Panc1 (cell line): ENCODE results near the gene HPCAL1. TPM values are rescaled to one million over a fixed set of nuclear protein-coding genes. Genes with fewer than 3 reads are reported as not detected.
A peak's percentile ranks its signal among the peaks of the same experiment; 100 is the strongest.

Experiments used
- ATAC-seq: fragments of 200-7000 bp; cut with Tn5 transposase; 2 replicates; pipeline ENCODE4 v1.9.1; 2020; ENCODE audit warnings: mild to moderate bottlenecking, moderate library complexity
- BruUV-seq: library from RNA; stranded (reverse); fragments of 400-500 nt; replicated peaks from 2 replicates; lab custom pipeline; 2021; lab: Mats Ljungman, UMichigan
- CTCF ChIA-PET: fragments of 300-600 bp; sonication (Branson Sonifier 250); formaldehyde crosslinking; loops from one replicate; lab custom pipeline; 2022; ENCODE audit warnings: antibody characterized with exemption; lab: Charles Lee
- POLR2A ChIA-PET: fragments of 300-600 bp; sonication (Branson Sonifier 250); formaldehyde crosslinking; loops from one replicate; lab custom pipeline; 2022; ENCODE audit warnings: antibody characterized with exemption; lab: Charles Lee
- DNase-seq: peaks from one replicate; pipeline ENCODE4 v3.0.0-alpha.2; 2010; ENCODE audit warnings: low read depth, low spot score
- H3K27ac ChIP-seq: 2 replicates; pipeline ENCODE4 v1.5.1; 2011; ENCODE audit warnings: mild to moderate bottlenecking, low read length, inconsistent platforms
- H3K27me3 ChIP-seq: fragments of 200-500 bp; sonication (Bioruptor generic); 2 replicates; pipeline ENCODE4 v1.6.0; 2014; ENCODE audit warnings: low read length, inconsistent platforms; ENCODE audit not compliant: control insufficient read depth, insufficient read depth
- H3K36me3 ChIP-seq: fragments of 200-500 bp; sonication (Bioruptor generic); 2 replicates; pipeline ENCODE4 v1.5.1; 2014; ENCODE audit warnings: inconsistent platforms, mild to moderate bottlenecking, low read length, moderate library complexity; ENCODE audit not compliant: control insufficient read depth, insufficient read depth
- H3K4me1 ChIP-seq: 2 replicates; pipeline ENCODE4 v1.5.1; 2011; ENCODE audit warnings: inconsistent platforms, mild to moderate bottlenecking, low read length, moderate library complexity; ENCODE audit not compliant: control insufficient read depth, insufficient read depth
- H3K4me3 ChIP-seq, 2 experiments: 2 replicates each; pipeline ENCODE4 v1.5.1; 2011 to 2012; ENCODE audit warnings: low read depth in 2 of 2, low read length in 2 of 2, mild to moderate bottlenecking in 2 of 2, inconsistent platforms in 1 of 2, moderate library complexity in 1 of 2
- H3K9me3 ChIP-seq: fragments of 200-500 bp; sonication (Bioruptor generic); 2 replicates; pipeline ENCODE4 v1.5.1; 2014; ENCODE audit warnings: low read depth, mild to moderate bottlenecking, inconsistent platforms, low read length, moderate library complexity; ENCODE audit not compliant: control insufficient read depth, insufficient read depth
- CTCF ChIP-seq: fragments of 450-650 bp; IDR thresholded peaks from 2 replicates; pipeline ENCODE4 v1.5.1; 2017; ENCODE audit warnings: mild to moderate bottlenecking
- POLR2AphosphoS5 ChIP-seq: IDR thresholded peaks from 2 replicates; pipeline ENCODE4 v1.6.1; 2012; ENCODE audit warnings: mild to moderate bottlenecking, low read depth, low read length, moderate library complexity
- REST ChIP-seq, 2 experiments: IDR thresholded peaks; 2 replicates each; pipeline ENCODE4 v1.6.1; 2011 to 2012; ENCODE audit warnings: low read depth in 2 of 2, control low read depth in 1 of 2, low read length in 1 of 2, mild to moderate bottlenecking in 1 of 2, moderate library complexity in 1 of 2; ENCODE audit not compliant: insufficient read depth in 1 of 2
- SIN3A ChIP-seq: IDR thresholded peaks from 2 replicates; pipeline ENCODE4 v1.6.1; 2012; ENCODE audit warnings: low read depth, mild to moderate bottlenecking, low read length, moderate library complexity, borderline replicate concordance; ENCODE audit not compliant: insufficient read depth
- TCF7L2 ChIP-seq: IDR thresholded peaks from 2 replicates; pipeline ENCODE4 v1.6.1; 2011; ENCODE audit warnings: mild to moderate bottlenecking, low read depth, low read length, inconsistent platforms
- in situ Hi-C: cut with HindIII; loops from 2 replicates; pipeline ENCODE4 v1.10.0; 2016; ENCODE audit warnings: low sequenced_read_pairs, low pct_unique_long_range_greater_than_20kb
- intact Hi-C: fragments of 100-400 bp; cut with micrococcal nuclease; formaldehyde crosslinking; loops from one replicate; pipeline ENCODE4 v1.10.0; 2022; ENCODE audit not compliant: unreplicated experiment
- total RNA-seq: library from RNA; stranded (reverse); gene quantifications from one replicate; pipeline ENCODE4 v1.2.1, GENCODE V29; 2021; ENCODE audit not compliant: unreplicated experiment

The HPCAL1 gene
- total RNA-seq, 1 experiment from 2014 or later: 234 TPM

GRCh38 chr2:10392951-10393639 lies 90.4 kb downstream of the HPCAL1 start:
- in situ Hi-C loops: no loop called here

GRCh38 chr2:10393640-10393982 lies 90.9 kb downstream of the HPCAL1 start:
- TF ChIP-seq TCF7L2 (no peak), POLR2AphosphoS5 (no peak), REST (IDR thresholded peaks at IDR 0.05; ENCODE audit: insufficient read depth in 1 of 2, low read depth in 2 of 2, low read length in 1 of 2) (no peak), CTCF (no peak), SIN3A (no peak)
- ChIA-PET CTCF (interaction anchor here (0.6 kb wide), 1 partner anchor 283 kb away, joined by 12 read pairs; no protein-coding TSS in a partner anchor), POLR2A (interaction anchor here (1.0 kb wide), 1 partner anchor 16 kb away, joined by 7 read pairs; no protein-coding TSS in a partner anchor)
- peak overlapping the region; percentile 57 for H3K27ac ChIP-seq
- intact Hi-C loops: no loop called here
- peaks cover 69% of the 10 kb centered on the region for H3K4me1 ChIP-seq
- in situ Hi-C loops: no loop called here
- no peaks in the 10 kb centered on the region for H3K27me3 ChIP-seq
- no peak overlapping the region for H3K4me3 ChIP-seq
- ATAC-seq (no peak), DNase-seq (no peak)
- BruUV-seq: no TSS peak
- H3K36me3 ChIP-seq: no peaks in the 10 kb centered on the region
- no peaks in the 10 kb centered on the region for H3K9me3 ChIP-seq

More at GRCh38 chr2:10392951-10393639, 90.4 kb downstream of the HPCAL1 start:
- no peak for TF ChIP-seq REST (IDR thresholded peaks at IDR 0.05; ENCODE audit: insufficient read depth in 1 of 2, low read depth in 2 of 2, low read length in 1 of 2)
- no peak for TF ChIP-seq SIN3A
- TF ChIP-seq TCF7L2: no peak
- TF ChIP-seq CTCF: no peak
- no peak for TF ChIP-seq POLR2AphosphoS5
- Histone ChIP-seq H3K36me3 (no peaks in the 10 kb centered on the region), H3K4me3 (no peak overlapping the region), H3K27ac (peak overlapping the region; percentile 57), H3K4me1 (peaks cover 74% of the 10 kb centered on the region), H3K27me3 (no peaks in the 10 kb centered on the region), H3K9me3 (no peaks in the 10 kb centered on the region)
- no TSS peak for BruUV-seq
- ChIA-PET POLR2A (interaction anchor here (0.5 kb wide), 1 partner anchor 15 kb away, joined by 8 read pairs; no protein-coding TSS in a partner anchor), CTCF (interaction anchor here (0.6 kb wide), 2 partner anchors 10 to 283 kb away, joined by 3 to 12 read pairs; no protein-coding TSS in a partner anchor)
- DNase-seq: no peak
- ATAC-seq: no peak
- intact Hi-C loops: no loop called here
